HEK293 (cell line): Measurements from ENCODE around the gene SAMD9.
A peak's percentile ranks its signal among the peaks of the same experiment; 100 is the strongest.

ENCODE experiments used
- CTCF ChIA-PET: fragments of 350-600 bp; formaldehyde crosslinking; extraction: SDS; loops from one replicate; lab custom pipeline; 2021; ENCODE audit warnings: antibody characterized with exemption; lab: Yijun Ruan, JAX
- POLR2A ChIA-PET: fragments of 300-600 bp; formaldehyde crosslinking; extraction: SDS; loops from one replicate; lab custom pipeline; 2020; ENCODE audit warnings: antibody characterized with exemption, inconsistent platforms; lab: Yijun Ruan, JAX
- H3K27ac ChIP-seq: fragments of 200-500 bp; sonication (Bioruptor generic); 2 replicates; pipeline ENCODE4 v1.5.1; 2014; ENCODE audit warnings: low read depth, low read length, control low read depth, inconsistent platforms; ENCODE audit errors: extremely low read depth
- H3K36me3 ChIP-seq, 2 experiments: fragments of 200-500 bp in 1 of 2; sonication (Bioruptor generic) in 1 of 2; 1 replicate in 1 of 2; 2 replicates in 1 of 2; pipeline ENCODE4 v1.5.1; 2014 to 2017; ENCODE audit warnings: inconsistent platforms in 2 of 2, low read length in 2 of 2; ENCODE audit not compliant: control insufficient read depth in 2 of 2, insufficient read depth in 1 of 2
- H3K4me1 ChIP-seq: fragments of 200-500 bp; sonication (Bioruptor generic); 2 replicates; pipeline ENCODE4 v1.5.1; 2014; ENCODE audit warnings: mild to moderate bottlenecking, low read length, inconsistent platforms; ENCODE audit not compliant: control insufficient read depth, insufficient read depth
- H3K4me3 ChIP-seq: 2 replicates; pipeline ENCODE4 v1.5.1; 2011; ENCODE audit warnings: low read depth, mild to moderate bottlenecking, control low read depth, low read length, moderate library complexity
- H3K9me3 ChIP-seq: fragments of 200-500 bp; sonication (Bioruptor generic); 2 replicates; pipeline ENCODE4 v1.5.1; 2014; ENCODE audit warnings: low read depth, low read length, inconsistent platforms; ENCODE audit not compliant: control insufficient read depth, insufficient read depth
- BCL6B ChIP-seq: fragments of 450-650 bp; formaldehyde crosslinking; IDR thresholded peaks from 2 replicates; pipeline ENCODE4 v1.5.1; 2017; ENCODE audit warnings: missing biosample characterization, missing genetic modification characterization
- KLF8 ChIP-seq: fragments of 450-650 bp; formaldehyde crosslinking; IDR thresholded peaks from 2 replicates; pipeline ENCODE4 v1.5.1; 2016; ENCODE audit warnings: missing biosample characterization, missing genetic modification characterization
- PBX3 ChIP-seq: sonication (generic); formaldehyde crosslinking; IDR thresholded peaks from 2 replicates; pipeline ENCODE4 v1.8.1; 2022; ENCODE audit warnings: mild to moderate bottlenecking, moderate library complexity, missing genetic modification reagents
- PRDM10 ChIP-seq: fragments of 450-650 bp; formaldehyde crosslinking; IDR thresholded peaks from 2 replicates; pipeline ENCODE4 v1.5.1; 2016; ENCODE audit warnings: missing biosample characterization, missing genetic modification characterization
- SCRT1 ChIP-seq: fragments of 450-650 bp; formaldehyde crosslinking; IDR thresholded peaks from 2 replicates; pipeline ENCODE4 v1.5.1; 2016; ENCODE audit warnings: missing biosample characterization, missing genetic modification characterization, borderline replicate concordance
- SCRT2 ChIP-seq: fragments of 450-650 bp; formaldehyde crosslinking; IDR thresholded peaks from 2 replicates; pipeline ENCODE4 v1.5.1; 2016; ENCODE audit warnings: missing biosample characterization, missing genetic modification characterization
- ZBTB11 ChIP-seq: fragments of 450-650 bp; formaldehyde crosslinking; conservative IDR thresholded peaks from 2 replicates; pipeline ENCODE4 v1.5.1; 2016; ENCODE audit warnings: low read depth, missing biosample characterization, missing genetic modification characterization
- ZBTB49 ChIP-seq: fragments of 450-650 bp; formaldehyde crosslinking; IDR thresholded peaks from 2 replicates; pipeline ENCODE4 v1.5.1; 2016; ENCODE audit warnings: missing biosample characterization, missing genetic modification characterization, low read depth
- ZNF121 ChIP-seq: fragments of 450-650 bp; formaldehyde crosslinking; IDR thresholded peaks from 2 replicates; pipeline ENCODE4 v1.5.1; 2016; ENCODE audit warnings: missing biosample characterization, missing genetic modification characterization
- ZNF514 ChIP-seq: fragments of 450-650 bp; formaldehyde crosslinking; IDR thresholded peaks from 2 replicates; pipeline ENCODE4 v1.5.1; 2016; ENCODE audit warnings: missing biosample characterization, missing genetic modification characterization

SAMD9 gene

GRCh38 chr7:93117852-93118530 lies at the start of gene SAMD9 (continued):
- TF ChIP-seq PRDM10 (tag by site-specific recombination), result peak; percentile 42; the same call in 1 of the 2 replicates
- TF ChIP-seq PBX3 (CRISPR knock-in tag), result no peak
- no peak for TF ChIP-seq ZBTB49
- TF ChIP-seq, all 188 proteins: peak for 3

GRCh38 chr7:93165447-93165846 lies 47.7 kb upstream of the SAMD9 start:
- no peaks in the 10 kb centered on the region for H3K4me1 ChIP-seq
- CTCF ChIA-PET, result no interaction called here
- TF ChIP-seq ZBTB49, result no peak
- TF ChIP-seq ZBTB11 (tag by site-specific recombination), result no peak
- no peak for TF ChIP-seq SCRT1 (tag by site-specific recombination)
- TF ChIP-seq KLF8 (tag by site-specific recombination), result no peak
- TF ChIP-seq BCL6B (tag by site-specific recombination), result no peak
- no peak for TF ChIP-seq SCRT2 (tag by site-specific recombination)
- TF ChIP-seq ZNF514 (tag by site-specific recombination), result no peak
- TF ChIP-seq ZNF121, result no peak
- TF ChIP-seq, all 188 proteins: peak for 0
- no peak overlapping the region for H3K4me3 ChIP-seq
- POLR2A ChIA-PET, result no interaction called here
- H3K9me3 ChIP-seq, result no peaks in the 10 kb centered on the region
- H3K27ac ChIP-seq, result no peak overlapping the region
- H3K36me3 ChIP-seq, result no peaks in the 10 kb centered on the region
